Activated CD8-positive, alpha-beta memory T cell treated with anti-CD3 and anti-CD28 coated beads for 36 hours (primary cell): ENCODE data around the gene MGMT. TPM values are rescaled to one million over a fixed set of nuclear protein-coding genes. Genes with fewer than 3 reads are reported as not detected.

Source experiments
- CTCF ChIA-PET: fragments of 350-600 bp; sonication (Branson Sonifier 250); formaldehyde crosslinking; loops from one replicate; lab custom pipeline; 2021; ENCODE audit warnings: antibody characterized with exemption; lab: Charles Lee
- POLR2A ChIA-PET: fragments of 350-600 bp; sonication (Branson Sonifier 250); formaldehyde crosslinking; loops from one replicate; lab custom pipeline; 2021; ENCODE audit warnings: antibody characterized with exemption; lab: Charles Lee
- total RNA-seq, 2 experiments: library from RNA; stranded (reverse); gene quantifications; one replicate each; pipeline ENCODE4 v1.2.3, GENCODE V29; 2021

The MGMT gene
- total RNA-seq, 2 experiments from 2014 or later: 21.0 to 22.0 TPM

DNA sequence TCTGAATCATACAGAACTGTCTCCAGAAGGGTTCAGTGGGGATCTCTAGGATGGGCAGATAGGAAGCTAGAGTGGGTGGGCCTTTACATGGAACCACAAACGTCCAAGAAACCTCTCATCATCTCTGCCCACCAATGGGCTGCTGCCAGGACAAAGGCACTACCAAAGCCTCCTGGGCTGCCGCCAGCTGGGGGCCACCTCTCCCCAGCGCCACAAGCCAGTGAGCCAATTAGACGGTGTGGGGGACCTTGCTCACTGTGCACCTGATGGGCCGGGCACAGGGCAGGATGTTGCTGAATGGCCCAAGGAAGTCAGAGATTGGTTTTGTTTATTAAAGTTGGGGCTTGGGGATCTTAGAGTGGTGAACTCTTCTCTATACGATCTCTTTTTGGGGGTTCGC, 242.1 kb downstream of the MGMT start:
- ChIA-PET POLR2A (no interaction called here), CTCF (interaction anchor here (0.6 kb wide), 1 partner anchor 291 kb away, joined by 3 read pairs; no protein-coding TSS in a partner anchor)

- ChIA-PET CTCF (interaction anchor here (0.6 kb wide), 1 partner anchor 290 kb away, joined by 3 read pairs; no protein-coding TSS in a partner anchor), POLR2A (no interaction called here)
Measured at GRCh38 chr10:129709627-129710509, 242.8 kb downstream of the MGMT start.

GRCh38 chr10:129710510-129710847, 243.4 kb downstream of the MGMT start:
- POLR2A ChIA-PET: no interaction called here

DNA sequence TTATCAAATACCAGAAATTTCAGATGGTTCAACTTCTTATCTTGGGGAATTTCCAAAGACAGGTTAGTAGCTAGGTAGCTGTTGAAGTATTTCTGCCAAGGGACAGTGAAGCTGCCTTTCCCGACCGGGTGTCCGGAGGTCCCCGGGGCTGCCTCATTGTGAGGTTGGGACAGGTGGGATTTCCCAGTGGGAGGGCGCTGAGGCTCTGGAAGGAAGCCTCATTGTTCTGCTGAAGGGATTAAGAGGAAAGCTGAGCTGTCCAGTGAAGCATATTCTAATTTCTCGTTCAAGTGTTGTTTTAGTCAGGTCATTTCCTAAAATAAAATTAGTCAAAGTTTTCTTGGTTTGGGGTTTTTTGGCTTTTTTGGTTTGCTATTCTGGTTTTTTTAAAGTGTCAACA, 244.2 kb downstream of the MGMT start:
- POLR2A ChIA-PET: no interaction called here
- CTCF ChIA-PET: no interaction called here

More at GRCh38 chr10:129710510-129710847, 243.4 kb downstream of the MGMT start:
- CTCF ChIA-PET: no interaction called here

DNA sequence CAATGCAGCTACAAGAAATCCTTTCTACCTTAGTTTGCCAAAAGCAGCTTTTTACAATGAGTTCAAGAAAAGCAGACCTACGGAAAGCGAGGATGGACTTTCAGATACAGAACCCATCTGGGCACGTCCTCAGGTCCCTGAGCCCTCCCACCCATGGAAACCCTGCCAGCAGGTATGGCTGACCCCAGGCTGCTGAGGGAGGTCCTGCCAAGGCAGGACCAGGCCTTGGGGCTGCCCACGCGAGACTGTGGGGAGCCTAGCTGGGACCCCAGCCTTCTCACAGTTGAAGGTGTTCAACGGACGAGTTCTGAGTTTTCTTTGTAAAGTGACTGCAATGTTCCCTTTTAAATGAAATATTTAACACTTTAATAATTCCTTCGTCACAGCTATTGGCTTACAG, 245.0 kb downstream of the MGMT start:
- ChIA-PET CTCF (no interaction called here), POLR2A (no interaction called here)

- CTCF ChIA-PET: no interaction called here
- POLR2A ChIA-PET: no interaction called here
Measured at GRCh38 chr10:129713659-129714265, 246.7 kb downstream of the MGMT start.

DNA sequence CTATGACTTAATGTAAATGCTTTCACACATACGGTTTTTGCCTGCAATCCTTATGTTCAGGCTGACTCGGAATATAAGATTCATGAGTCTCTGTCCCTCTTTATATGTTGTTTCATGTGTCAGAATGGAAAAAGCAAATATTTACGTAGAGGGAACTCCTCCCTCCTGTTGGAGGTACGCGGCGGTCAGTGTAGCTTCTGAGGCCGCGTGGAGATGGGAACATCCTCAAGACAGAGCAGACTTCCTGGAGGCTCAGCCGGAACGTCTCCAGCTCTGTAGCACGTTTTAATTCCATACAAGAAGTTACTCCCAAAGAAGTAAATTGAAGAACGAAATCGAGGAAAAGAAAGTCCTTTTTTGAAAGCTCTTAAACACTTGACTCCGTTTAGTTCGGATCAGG, 248.8 kb downstream of the MGMT start:
- CTCF ChIA-PET: no interaction called here
- POLR2A ChIA-PET: no interaction called here

DNA sequence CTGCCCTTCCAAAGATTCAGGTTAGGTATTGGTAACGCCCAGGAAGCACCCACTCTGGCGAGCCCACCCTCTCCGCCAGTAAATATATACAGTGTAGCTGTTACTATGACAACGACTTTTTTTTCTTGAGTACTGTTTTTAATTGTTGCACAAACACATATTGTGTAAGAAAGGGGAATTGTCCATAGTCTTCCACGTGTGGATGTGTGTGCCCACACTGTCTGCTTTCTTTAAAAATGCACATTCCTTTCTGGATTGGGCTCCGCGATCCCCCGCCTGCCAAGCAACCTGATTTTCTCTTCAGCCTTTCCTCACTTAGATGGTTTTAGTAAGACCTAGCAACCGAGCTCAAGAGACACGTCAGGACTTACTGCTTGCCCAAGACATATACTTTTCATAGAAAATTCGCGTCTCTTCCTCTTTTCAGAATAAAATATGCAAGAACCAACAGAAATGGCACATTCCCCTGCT, 249.2 kb downstream of the MGMT start:
- CTCF ChIA-PET: no interaction called here

DNA sequence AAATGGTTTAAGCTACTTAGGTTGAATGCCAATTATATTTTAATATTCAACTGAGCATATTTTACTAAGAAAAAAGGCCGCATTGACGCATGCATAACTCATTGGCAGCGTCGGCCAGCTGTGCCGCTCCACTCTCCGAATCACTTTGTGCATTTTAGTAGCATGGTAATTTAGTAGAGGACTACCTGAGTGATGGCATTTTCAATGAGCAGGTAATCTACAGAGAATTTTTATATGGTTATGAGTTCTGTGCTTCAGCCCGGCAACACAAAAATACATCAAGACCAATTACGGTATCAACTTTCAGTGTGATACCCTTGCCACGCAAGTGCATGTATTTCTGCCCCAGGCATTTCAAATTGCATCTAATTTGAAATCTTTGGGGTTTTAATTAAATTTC, 249.8 kb downstream of the MGMT start:
- POLR2A ChIA-PET: no interaction called here
- CTCF ChIA-PET: no interaction called here

More for the DNA sequence above, 249.2 kb downstream of the MGMT start:
- POLR2A ChIA-PET: no interaction called here

DNA sequence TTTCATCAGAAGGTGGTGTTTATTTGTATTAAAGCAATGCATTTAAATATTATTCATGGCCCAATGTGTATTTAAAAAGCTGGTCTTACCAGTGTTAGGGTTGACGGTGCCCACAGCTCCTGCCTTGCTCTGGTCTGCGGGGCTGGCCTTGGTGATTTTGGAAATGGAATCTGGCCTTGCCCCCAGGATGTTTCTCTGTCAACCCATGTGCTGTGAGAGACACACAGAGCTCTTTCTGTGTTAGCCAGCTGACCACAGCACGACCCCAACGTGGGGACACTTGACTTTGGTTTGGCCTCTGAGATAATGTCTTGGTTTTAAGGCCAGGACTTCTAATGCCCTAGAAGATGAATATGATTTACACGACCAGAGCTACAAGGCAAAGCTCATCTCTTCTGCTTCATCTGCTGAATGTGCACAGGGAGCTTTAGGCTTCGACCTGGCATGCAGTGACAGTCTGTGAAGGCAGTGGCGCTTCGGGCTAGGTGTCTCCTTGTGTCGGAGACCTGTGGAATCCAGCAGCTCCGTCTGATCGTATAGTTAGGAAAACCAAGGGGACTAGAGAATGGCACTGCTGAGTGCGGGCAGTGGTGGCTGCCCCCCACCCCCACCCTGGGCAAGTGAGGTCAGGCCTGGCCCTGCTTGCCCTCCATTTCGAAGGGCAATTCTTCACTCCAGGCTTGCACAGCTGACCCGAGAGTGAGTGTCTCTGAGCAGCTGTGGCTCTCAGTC, 250.9 kb downstream of the MGMT start:
- CTCF ChIA-PET: interaction anchor here (1.5 kb wide), 1 partner anchor 11 kb away, joined by 3 read pairs; no protein-coding TSS in a partner anchor
- POLR2A ChIA-PET: no interaction called here

GRCh38 chr10:129718548-129719414, 251.7 kb downstream of the MGMT start:
- ChIA-PET POLR2A (no interaction called here), CTCF (interaction anchor here (1.5 kb wide), 1 partner anchor 10 kb away, joined by 3 read pairs; no protein-coding TSS in a partner anchor)

GRCh38 chr10:129719415-129719739, 252.3 kb downstream of the MGMT start:
- ChIA-PET POLR2A (no interaction called here), CTCF (no interaction called here)

- CTCF ChIA-PET: no interaction called here
- POLR2A ChIA-PET: no interaction called here
Measured at GRCh38 chr10:129719889-129720590, 253.0 kb downstream of the MGMT start.

GRCh38 chr10:129725011-129725410, 258.0 kb downstream of the MGMT start:
- CTCF ChIA-PET: no interaction called here
- POLR2A ChIA-PET: no interaction called here

DNA sequence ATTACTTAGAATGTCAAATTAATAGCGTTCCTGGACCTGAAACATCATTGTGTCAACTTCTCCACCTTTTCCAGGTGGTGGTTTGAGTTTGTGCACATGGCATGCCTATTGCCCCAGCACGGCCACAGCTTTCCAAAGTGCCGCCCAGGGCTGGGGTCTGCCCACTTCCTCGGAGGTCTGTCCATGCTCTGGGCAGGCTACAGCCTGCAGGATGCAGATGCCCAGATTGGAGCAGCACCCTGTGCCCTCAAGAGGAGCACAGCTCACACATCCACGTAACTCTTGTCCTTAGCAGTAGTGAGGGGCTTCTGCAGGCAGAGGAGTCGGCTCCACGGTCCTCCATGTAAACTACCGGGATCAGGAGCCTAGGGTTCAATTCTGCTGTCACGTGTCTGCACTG, 258.4 kb downstream of the MGMT start:
- CTCF ChIA-PET: no interaction called here
- POLR2A ChIA-PET: no interaction called here

- ChIA-PET CTCF (no interaction called here), POLR2A (no interaction called here)
Measured at GRCh38 chr10:129725890-129726631, 259.0 kb downstream of the MGMT start.

DNA sequence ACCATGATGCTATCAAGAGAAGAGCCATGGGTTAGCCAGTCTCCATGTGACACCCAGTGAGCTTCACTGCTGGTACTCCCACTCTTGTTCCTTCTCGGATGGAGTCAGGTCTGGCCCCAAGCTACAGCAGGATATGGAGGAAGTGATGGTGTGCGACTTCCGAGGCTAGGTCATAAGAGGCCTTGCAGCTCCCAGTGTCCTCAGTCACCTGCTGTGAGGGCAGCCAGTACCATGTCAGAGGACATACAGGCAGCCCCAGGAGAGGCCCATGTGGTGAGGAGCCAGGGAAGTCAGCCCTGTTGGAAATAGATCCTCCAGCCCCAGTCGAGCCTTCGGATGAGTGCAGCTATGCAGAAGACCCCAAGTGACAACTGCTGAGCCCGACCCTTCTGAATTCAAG, 260.0 kb downstream of the MGMT start:
- ChIA-PET CTCF (no interaction called here), POLR2A (no interaction called here)

DNA sequence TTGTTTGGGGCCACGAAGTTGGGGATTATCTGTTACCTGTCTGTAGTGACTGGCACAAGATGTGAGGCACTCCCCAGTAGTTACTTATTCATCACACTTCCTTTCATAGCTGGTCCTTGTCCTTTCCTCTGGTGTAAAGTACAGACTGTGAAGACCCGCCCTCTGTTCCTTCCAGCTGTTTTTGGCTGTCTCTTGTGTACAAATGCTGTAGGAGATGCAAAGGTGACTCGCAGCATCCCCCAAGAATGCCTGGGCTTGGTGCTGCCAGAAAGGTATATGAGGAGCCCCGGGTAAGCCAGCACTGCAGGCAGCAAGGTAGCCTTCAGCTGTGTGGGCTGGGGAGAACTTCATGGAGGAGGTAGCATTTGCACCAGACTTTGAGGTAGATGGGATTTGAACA, 260.5 kb downstream of the MGMT start:
- CTCF ChIA-PET: no interaction called here
- POLR2A ChIA-PET: no interaction called here
